ENCODE results near the gene PDCD1.

DNA sequence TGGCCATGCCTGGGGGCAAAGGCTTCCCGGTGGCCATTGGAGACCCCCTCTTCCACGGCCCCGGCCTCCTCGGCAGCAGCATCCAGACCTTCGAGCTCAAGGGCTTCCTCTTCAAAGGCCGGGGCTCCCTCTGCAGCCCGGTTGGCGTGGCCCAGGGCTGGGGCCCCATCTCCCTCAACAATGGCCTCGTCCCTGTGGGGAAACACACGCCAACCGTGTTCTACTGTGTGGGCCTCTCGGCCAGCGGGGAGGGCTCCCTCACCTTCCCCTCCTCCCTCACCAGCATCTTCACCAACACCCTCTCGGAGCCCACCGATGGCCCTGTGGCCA is 13.6 kb upstream of the PDCD1 start:
- no peak for TF ChIP-seq POLR2A (IDR thresholded peaks at IDR 0.05)
- TF ChIP-seq, protein P1, sequence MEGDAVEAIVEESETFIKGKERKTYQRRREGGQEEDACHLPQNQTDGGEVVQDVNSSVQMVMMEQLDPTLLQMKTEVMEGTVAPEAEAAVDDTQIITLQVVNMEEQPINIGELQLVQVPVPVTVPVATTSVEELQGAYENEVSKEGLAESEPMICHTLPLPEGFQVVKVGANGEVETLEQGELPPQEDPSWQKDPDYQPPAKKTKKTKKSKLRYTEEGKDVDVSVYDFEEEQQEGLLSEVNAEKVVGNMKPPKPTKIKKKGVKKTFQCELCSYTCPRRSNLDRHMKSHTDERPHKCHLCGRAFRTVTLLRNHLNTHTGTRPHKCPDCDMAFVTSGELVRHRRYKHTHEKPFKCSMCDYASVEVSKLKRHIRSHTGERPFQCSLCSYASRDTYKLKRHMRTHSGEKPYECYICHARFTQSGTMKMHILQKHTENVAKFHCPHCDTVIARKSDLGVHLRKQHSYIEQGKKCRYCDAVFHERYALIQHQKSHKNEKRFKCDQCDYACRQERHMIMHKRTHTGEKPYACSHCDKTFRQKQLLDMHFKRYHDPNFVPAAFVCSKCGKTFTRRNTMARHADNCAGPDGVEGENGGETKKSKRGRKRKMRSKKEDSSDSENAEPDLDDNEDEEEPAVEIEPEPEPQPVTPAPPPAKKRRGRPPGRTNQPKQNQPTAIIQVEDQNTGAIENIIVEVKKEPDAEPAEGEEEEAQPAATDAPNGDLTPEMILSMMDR (IDR thresholded peaks at IDR 0.05) = no peak

Measured in thyroid gland (tissue), 4 donors.